MM.1S (cell line): Measurements from ENCODE around the gene TRIM38.

Experiments
- CTCF ChIP-seq: fragments of 300-600 bp; sonication (generic); IDR thresholded peaks from 2 replicates; pipeline ENCODE4 v1.5.1; 2016; ENCODE audit warnings: antibody characterized with exemption, low read length, mixed read lengths
- EZH2 ChIP-seq: fragments of 300-600 bp; sonication (generic); optimal IDR thresholded peaks from 2 replicates; pipeline ENCODE3; 2017; ENCODE audit warnings: low read depth, mild to moderate bottlenecking, antibody characterized with exemption, low read length, mixed read lengths

GRCh38 chr6:25997921-25998320 is 35.3 kb downstream of the TRIM38 start:
- no peak for TF ChIP-seq CTCF
- TF ChIP-seq EZH2 = no peak
